GM18951 (cell line): ENCODE measurements around the gene PSENEN.

Source experiments
- POLR2A ChIP-seq: IDR thresholded peaks from 4 replicates; pipeline ENCODE4 v1.6.1; 2011; ENCODE audit warnings: mild to moderate bottlenecking; ENCODE audit not compliant: insufficient read length, insufficient read depth; ENCODE audit errors: extremely low read depth
- in situ Hi-C: fragments of 300-500 bp; cut with MboI; formaldehyde crosslinking; loops from one replicate; pipeline ENCODE4 v1.12.0; 2022; ENCODE audit warnings: low sequenced_read_pairs, mixed read lengths, inconsistent platforms; ENCODE audit not compliant: unreplicated experiment

Gene PSENEN

GRCh38 chr19:35714601-35715354, 30.7 kb upstream of the PSENEN start:
- peak; percentile 32 for TF ChIP-seq POLR2A
- in situ Hi-C loops, result no loop called here

- in situ Hi-C loops, result no loop called here
- TF ChIP-seq POLR2A, result peak; percentile 10
Observed at GRCh38 chr19:35715355-35715809, 30.1 kb upstream of the PSENEN start.

DNA sequence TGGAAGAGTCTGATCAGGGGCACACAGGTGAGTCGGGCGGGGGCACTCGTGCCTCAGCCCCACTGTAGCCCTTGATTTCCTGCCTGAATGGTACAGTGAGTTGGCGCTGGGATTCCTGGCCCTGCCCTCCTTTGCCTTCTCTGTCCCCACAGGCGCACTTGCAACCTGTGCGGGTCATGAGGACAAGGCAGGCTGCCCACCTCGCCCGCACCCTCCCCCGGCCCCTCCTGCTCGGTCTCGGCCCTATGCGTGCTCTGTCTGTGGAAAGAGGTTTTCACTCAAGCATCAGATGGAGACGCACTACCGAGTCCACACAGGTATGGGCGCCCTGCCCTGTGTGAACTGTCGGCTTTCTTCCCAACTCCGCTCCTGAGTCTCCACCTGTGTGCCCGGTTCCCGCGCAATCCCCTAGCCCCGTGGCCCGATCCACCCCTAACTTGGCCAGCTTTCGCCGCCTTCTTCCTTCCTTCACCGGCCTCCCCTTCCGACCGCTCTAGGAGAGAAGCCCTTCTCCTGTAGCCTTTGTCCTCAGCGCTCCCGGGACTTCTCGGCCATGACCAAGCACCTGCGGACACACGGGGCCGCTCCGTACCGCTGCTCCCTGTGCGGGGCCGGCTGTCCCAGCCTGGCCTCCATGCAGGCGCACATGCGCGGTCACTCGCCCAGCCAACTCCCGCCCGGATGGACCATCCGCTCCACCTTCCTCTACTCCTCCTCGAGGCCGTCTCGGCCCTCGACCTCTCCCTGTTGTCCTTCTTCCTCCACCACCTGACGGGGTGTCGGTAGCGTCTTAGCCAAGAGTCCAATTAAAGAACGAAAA, 29.3 kb upstream of the PSENEN start:
- in situ Hi-C loops, result no loop called here
- TF ChIP-seq POLR2A, result no peak

GRCh38 chr19:35716801-35717664, 28.4 kb upstream of the PSENEN start:
- in situ Hi-C loops, result no loop called here
- no peak for TF ChIP-seq POLR2A

- TF ChIP-seq POLR2A, result peak; percentile 69
- in situ Hi-C loops, result no loop called here
Observed at GRCh38 chr19:35717665-35718344, 27.6 kb upstream of the PSENEN start, which contains the start of gene KMT2B. Gene KMT2B, plus strand, starts transcription at chr19:35718003. Its CDS starts 16 bp downstream, at chr19:35718019.

DNA sequence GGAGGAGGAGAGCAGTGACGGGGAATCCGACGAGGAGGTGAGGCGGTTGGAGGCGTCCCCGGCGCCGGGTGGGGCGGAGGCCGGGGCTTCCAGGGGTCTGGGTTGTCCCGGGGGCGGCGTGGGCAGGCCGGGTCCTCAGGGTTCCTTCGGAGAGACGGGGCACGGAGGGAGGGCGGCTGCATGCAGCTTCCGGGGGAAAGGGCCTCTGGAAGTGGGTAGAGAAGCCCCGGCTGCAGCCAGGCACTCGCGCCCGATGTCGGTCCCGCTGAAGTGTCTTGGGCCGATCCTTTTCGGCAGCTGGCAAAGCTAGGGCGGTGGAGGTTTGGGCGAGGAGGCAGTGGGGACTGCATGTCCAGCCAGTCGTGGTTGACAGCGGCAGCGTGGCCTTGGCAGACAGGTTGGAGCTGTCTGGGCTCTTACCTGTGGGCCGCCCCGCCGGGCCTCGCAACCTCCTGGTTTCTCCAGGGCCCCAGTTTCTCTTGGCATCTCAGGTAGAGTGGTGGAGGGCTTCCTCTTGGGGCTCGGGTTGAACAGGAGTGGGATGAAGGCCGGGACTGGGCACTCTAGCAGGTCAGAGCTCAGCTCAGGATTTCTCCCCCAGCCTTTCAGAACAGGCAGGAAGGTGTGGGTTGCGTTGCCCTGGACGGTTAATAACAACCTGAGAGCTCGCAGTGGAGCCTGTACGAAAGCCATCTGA, 27.0 kb upstream of the PSENEN start:
- no peak for TF ChIP-seq POLR2A
- in situ Hi-C loops, result no loop called here

- no peak for TF ChIP-seq POLR2A
- in situ Hi-C loops, result no loop called here
Observed at GRCh38 chr19:35719402-35720162, 25.9 kb upstream of the PSENEN start.

GRCh38 chr19:35720163-35720524, 25.3 kb upstream of the PSENEN start:
- in situ Hi-C loops, result no loop called here

DNA sequence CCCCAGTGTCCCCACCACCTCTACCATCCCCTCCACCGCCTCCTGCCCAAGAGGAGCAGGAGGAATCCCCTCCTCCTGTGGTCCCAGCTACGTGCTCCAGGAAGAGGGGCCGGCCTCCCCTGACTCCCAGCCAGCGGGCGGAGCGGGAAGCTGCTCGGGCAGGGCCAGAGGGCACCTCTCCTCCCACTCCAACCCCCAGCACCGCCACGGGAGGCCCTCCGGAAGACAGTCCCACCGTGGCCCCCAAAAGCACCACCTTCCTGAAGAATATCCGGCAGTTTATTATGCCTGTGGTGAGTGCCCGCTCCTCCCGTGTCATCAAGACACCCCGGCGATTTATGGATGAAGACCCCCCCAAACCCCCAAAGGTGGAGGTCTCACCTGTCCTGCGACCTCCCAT, 24.8 kb upstream of the PSENEN start:
- in situ Hi-C loops, result no loop called here
- TF ChIP-seq POLR2A, result peak; percentile 17

More at GRCh38 chr19:35720163-35720524, 25.3 kb upstream of the PSENEN start:
- no peak for TF ChIP-seq POLR2A

DNA sequence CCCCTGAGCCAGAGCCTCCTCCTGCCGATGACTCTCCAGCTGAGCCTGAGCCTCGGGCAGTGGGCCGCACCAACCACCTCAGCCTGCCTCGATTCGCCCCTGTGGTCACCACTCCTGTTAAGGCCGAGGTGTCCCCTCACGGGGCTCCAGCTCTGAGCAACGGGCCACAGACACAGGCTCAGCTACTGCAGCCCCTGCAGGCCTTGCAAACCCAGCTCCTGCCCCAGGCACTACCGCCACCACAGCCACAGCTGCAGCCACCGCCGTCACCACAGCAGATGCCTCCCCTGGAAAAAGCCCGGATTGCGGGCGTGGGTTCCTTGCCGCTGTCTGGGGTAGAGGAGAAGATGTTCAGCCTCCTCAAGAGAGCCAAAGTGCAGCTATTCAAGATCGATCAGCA, 24.1 kb upstream of the PSENEN start:
- in situ Hi-C loops, result no loop called here

DNA sequence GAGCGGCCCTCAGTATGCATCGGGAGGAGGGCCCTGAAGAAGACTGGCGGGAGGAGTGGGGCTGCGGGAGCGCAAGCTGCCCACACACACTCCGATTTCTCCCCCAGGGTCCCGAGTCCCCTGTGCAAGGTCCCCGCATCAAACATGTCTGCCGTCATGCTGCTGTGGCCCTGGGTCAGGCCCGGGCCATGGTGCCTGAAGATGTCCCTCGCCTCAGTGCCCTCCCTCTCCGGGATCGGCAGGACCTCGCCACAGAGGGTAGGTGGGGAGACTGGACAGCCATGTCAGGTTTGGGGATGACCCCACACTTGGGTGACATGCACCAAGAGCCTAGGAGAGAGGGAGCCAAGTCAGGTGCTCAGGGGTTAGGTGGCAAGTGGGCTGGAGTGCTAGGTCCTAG, 23.0 kb upstream of the PSENEN start:
- in situ Hi-C loops, result no loop called here
- TF ChIP-seq POLR2A, result no peak

More for the DNA sequence above, 24.1 kb upstream of the PSENEN start:
- no peak for TF ChIP-seq POLR2A
